HG03196 (cell line): ENCODE results near the gene GLIPR1L2.
A peak's percentile ranks its signal among the peaks of the same experiment; 100 is the strongest.
"Not testable (repeated sequence)": the region's sequence is repeated elsewhere in the genome, so short reads cannot be mapped to it uniquely, and the experiment has no call there.

Experiments
- ATAC-seq: cut with Tn5 transposase; IDR thresholded peaks from one replicate; pipeline ENCODE4 v1.9.1; 2021; ENCODE audit not compliant: unreplicated experiment

The GLIPR1L2 gene

GRCh38 chr12:75432924-75433323 is 42.0 kb downstream of the GLIPR1L2 start:
- ATAC-seq = no peak

GRCh38 chr12:75437564-75437963 is 46.7 kb downstream of the GLIPR1L2 start:
- ATAC-seq = peak; percentile 79

DNA sequence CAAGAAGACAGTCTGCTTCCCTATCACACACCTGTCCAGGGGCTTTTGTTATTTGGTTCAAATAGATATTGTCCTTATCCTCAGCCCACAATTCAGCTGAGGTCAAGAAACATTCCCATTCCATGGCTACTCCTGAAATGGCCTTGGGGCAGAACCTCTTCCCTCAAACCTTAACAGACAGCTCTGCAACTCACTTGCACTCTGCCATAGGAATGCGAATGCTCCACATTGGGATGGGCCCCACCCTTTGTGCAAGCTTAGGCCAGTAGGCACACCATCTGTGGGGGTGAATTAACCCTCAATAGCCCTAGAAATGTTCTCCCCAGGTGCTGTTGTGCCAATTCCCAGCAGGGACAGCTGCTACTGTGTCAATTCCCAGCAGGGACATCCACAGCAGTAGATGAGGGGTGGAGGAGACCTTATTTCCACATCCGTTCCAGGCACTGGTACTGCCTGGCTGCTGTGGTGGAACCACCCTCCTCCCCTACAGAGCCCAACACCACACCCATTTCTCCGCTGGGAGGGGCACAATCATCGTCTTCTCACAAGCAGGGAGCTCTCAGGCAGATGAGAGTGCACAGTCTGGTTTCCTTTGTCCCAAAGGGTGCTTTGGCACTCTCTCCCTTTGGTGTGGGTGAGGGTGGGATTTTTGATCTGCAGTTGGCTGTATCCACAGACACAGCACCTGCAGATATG is 47.3 kb downstream of the GLIPR1L2 start:
- no peak for ATAC-seq

DNA sequence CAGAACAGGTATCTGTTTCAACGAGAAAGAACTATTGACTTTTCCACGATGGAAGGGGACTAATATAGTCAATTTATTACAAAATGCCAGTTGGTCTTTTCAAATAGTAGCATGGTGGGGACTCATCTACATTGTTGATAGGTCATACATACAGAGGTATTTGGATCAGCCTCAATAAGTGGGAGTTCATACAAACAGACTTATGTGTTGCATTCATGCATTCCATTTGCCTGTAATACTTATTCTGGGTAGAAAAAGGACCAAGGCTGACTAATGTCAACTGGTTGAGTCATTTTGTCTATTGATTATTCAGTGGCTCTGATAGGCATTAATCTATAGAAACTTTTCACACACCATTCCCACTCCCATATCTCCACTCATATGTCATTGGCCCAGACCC is 48.2 kb downstream of the GLIPR1L2 start:
- no peak for ATAC-seq

- no peak for ATAC-seq
Observed at GRCh38 chr12:75439930-75440329, 49.0 kb downstream of the GLIPR1L2 start.

DNA sequence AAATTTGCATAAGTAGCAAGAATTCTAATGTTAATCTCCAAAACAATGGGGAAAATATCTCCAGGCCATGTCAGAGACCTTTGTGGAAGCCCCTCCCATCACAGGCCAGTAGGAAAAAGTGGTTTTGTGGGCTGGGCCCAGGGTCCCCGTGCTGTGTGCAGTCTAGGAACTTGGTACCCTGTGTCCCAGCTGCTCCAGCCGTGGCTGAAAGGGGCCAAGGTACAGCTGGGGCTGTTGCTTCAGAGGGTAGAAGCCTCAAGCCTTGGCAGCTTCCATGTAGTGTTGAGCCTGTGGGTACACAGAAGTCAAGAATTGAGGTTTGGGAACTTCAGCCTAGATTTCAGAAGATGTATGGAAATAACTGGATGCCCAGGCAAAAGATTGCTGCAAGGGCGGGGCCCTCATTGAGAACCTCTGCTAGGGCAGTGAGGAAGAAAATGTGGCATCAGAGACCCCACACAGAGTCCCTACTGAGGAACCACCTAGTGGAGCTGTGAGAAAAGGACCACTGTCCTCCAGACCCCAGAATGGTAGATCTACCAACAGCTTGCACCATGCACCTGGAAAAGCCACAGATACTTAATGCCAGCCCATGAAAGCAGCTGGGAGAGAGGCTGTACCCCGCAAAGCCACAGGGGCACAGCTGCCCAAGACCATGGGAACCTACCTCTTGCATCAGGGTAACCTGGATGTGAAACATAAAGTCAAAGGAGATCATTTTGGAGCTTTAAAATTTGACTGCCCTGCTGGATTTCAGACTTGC is 51.0 kb downstream of the GLIPR1L2 start:
- ATAC-seq = not testable (repeated sequence)

GRCh38 chr12:75442454-75442853 is 51.6 kb downstream of the GLIPR1L2 start:
- not testable (repeated sequence) for ATAC-seq

GRCh38 chr12:75443709-75444108 is 52.8 kb downstream of the GLIPR1L2 start:
- no peak for ATAC-seq

GRCh38 chr12:75444429-75445136 is 53.7 kb downstream of the GLIPR1L2 start:
- ATAC-seq = no peak

- not testable (repeated sequence) for ATAC-seq
Observed at GRCh38 chr12:75445137-75445507, 54.2 kb downstream of the GLIPR1L2 start.

DNA sequence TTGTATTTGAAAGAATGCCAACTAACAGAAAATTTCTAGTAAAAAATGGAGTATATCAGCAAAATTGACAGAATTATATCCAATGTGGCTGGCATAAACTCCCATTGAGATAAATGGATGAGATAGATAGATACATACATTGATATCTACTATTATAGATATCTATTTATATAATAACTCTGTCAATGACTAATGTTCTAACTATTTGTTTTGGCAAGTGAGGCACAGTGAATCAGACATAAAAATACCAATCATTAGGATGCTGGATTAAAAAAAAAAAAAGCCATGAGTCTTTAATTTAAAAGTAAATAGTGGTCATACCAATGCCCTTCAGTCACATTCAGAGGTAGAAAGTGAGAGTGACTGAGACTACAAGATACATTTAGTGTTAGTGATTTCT is 56.0 kb downstream of the GLIPR1L2 start:
- ATAC-seq = no peak

DNA sequence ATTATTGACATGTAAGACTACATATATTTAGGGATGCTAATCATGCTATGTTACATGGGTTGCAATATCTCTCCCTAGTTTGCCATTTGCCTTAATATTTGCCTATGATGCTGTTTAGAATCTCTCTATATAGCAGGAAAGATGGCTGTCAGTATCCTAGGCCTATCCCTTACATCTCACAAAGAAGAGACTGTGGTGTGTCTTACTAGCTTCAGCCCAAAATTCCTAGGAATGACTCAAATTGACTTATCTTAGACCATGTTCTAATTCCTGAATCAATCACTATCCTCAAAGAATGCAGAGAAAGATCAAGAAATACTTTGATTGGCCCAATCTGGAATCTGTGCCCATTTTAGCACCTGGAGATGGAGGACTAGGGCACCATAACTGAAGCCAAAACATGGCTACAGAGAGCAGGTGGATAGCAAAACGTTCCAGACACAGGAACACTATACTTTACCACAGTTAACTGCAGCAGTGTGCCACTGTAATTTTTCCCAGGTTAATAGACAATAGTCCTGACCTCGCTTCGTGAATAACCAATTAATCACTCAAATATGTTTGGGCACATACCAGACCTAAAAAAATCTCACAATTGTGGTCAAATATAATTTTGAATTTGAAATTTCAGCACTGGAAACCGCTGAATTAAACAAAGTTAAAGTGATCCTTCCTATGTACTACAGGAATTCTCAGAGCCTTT is 57.0 kb downstream of the GLIPR1L2 start:
- ATAC-seq = no peak

DNA sequence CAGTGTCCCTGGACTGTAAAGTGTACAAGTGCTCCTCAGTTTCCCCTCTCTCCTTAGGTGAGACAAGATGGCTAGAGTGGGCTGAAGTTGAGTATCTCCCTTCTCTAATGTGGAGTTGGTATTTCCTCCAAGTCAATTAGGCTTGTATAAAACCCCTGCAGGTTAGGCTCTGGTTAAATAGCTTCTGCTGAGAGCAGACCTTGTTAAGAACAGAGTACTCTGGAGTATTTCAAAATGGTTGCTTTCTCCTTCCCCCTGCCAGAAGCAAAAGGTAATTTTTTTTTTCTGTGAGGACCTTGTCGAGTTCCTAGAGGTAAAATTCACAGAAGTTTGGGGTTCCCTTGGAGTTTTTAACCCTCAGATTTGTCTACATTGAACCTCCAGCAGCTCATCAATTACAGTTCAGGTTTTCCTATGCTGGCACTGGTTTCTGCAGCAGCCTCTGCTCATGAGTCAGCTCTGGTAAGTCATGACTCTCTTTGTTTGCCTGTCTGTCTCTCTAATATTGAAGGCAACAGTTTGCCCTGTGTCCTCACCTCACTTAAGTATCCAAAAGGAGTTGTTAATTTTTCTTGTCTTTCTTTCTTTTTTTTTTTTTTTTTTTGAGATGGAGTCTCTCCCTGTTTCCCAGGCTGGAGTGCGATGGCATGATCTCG is 61.9 kb downstream of the GLIPR1L2 start:
- no peak for ATAC-seq

GRCh38 chr12:75455839-75456238 is 65.0 kb downstream of the GLIPR1L2 start:
- ATAC-seq = no peak

- no peak for ATAC-seq
Observed at GRCh38 chr12:75457191-75457590, 66.3 kb downstream of the GLIPR1L2 start.

- not testable (repeated sequence) for ATAC-seq
Observed at GRCh38 chr12:75457866-75458265, 67.0 kb downstream of the GLIPR1L2 start.

GRCh38 chr12:75459755-75460154 is 68.9 kb downstream of the GLIPR1L2 start:
- no peak for ATAC-seq

DNA sequence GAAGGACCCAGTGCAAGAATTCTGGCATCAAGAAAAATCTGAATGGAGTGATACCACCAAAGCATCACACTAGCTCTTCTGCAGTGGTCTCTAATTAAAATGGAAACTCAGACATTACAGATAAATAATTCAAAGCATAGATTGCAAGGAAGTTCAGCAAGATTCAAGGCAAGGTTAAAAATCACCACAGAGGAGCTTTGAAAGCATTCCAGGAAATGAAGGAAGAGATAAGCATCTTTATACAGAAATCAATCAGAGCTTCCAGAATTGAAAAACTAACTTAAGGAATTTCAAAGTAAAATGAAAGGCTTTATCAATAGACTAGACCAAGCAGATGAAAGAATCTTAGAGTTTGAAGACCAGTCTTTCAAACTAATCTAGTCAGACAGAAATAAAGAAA is 69.3 kb downstream of the GLIPR1L2 start:
- no peak for ATAC-seq

GRCh38 chr12:75471902-75472890 is 81.3 kb downstream of the GLIPR1L2 start:
- no peak for ATAC-seq

DNA sequence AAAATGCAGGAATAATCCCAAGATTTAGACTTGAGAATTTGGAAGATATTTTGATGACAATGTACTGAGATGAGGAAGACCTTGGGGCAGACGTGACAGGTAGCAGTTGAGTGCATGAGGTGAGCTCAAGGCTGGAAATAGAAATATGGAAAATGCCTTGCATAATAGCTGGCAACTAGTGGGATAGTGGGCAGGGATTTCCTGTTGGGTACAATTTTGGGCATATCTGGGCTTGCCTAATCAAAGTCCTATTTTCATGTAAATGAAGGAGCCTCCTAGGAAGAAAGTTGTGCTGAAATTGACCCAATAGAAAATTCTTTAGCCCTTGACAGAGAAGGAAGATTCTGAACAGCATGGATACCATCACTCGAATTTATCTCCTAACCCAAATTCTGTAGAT is 83.2 kb downstream of the GLIPR1L2 start:
- no peak for ATAC-seq
